Measurements from ENCODE around the gene VMP1.

DNA sequence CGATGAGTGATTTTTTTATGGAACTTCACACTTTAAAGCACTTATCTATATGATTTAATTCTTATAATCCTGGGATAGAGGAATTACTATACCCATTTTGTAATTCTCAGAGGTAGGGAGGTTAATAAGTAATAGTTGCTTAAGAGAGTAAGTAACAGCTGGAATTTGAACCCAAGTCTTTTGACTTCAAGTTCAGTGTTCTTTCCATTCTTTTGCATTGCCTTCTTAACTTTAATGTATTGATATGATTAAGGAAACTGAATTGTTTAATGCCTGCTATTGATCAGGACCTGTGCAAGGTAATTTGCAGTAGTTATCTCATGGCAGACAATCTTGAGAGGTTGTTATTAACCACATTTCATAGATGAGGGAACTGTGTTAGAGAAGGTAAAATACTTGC is 106.8 kb downstream of the VMP1 start:
- TF ChIP-seq EZH2 (IDR thresholded peaks at IDR 0.05; ENCODE audit: insufficient read depth, low read length) (no peak), CTCF (IDR thresholded peaks at IDR 0.05; ENCODE audit: insufficient read depth, low read depth, low read length) (no peak)
